A549 (cell line): ENCODE data around the gene TSPYL4. TPM values are rescaled to one million over a fixed set of nuclear protein-coding genes. Genes with fewer than 3 reads are reported as not detected.

Experiments
- ATAC-seq, 2 experiments: fragments of 200-7000 bp in 1 of 2; fragments of >200 bp in 1 of 2; cut with Nextera tagmentation in 1 of 2; cut with Tn5 transposase in 1 of 2; 3 replicates each; pipeline versions ENCODE4 v1.8.0 to v1.9.1; 2018 to 2020; ENCODE audit warnings: mild to moderate bottlenecking in 1 of 2, moderate library complexity in 1 of 2
- CTCF ChIA-PET: fragments of 300-600 bp; sonication (Branson Sonifier 250); formaldehyde crosslinking; extraction: SDS; loops from one replicate; lab custom pipeline; 2021; ENCODE audit warnings: antibody characterized with exemption, inconsistent platforms; lab: Yijun Ruan, JAX
- POLR2A ChIA-PET: fragments of 350-600 bp; formaldehyde crosslinking; extraction: SDS; loops from one replicate; lab custom pipeline; 2021; ENCODE audit warnings: antibody characterized with exemption, inconsistent platforms; lab: Yijun Ruan, JAX
- DNase-seq, 2 experiments: peaks; one replicate each; pipeline versions ENCODE4 v3.0.0 to v3.0.0-alpha.2; 2011 to 2016; ENCODE audit warnings: low read depth in 1 of 2, low spot score in 1 of 2
- FAIRE-seq: peaks from 2 replicates; lab custom pipeline; 2011; peaks lifted over from hg19 to GRCh38; lab: Jason Lieb, UNC
- H3K27ac ChIP-seq, 2 experiments: fragments of >200 bp; sonication (Bioruptor Twin); formaldehyde crosslinking; 3 replicates each; pipeline ENCODE4 v1.5.1; 2016 to 2017
- H3K4me1 ChIP-seq: fragments of >200 bp; sonication (Bioruptor Twin); formaldehyde crosslinking; 3 replicates; pipeline ENCODE4 v1.6.1; 2016
- H3K4me2 ChIP-seq: fragments of >200 bp; sonication (Bioruptor Twin); formaldehyde crosslinking; 3 replicates; pipeline ENCODE4 v1.6.1; 2016
- H3K4me3 ChIP-seq: fragments of >200 bp; sonication (Bioruptor Twin); formaldehyde crosslinking; 3 replicates; pipeline ENCODE4 v1.5.1; 2016
- H3K9me3 ChIP-seq: fragments of >200 bp; sonication (Bioruptor Twin); formaldehyde crosslinking; 3 replicates; pipeline ENCODE4 v1.6.1; 2016
- BCL3 ChIP-seq: fragments of >200 bp; sonication (Bioruptor Twin); formaldehyde crosslinking; IDR thresholded peaks from 3 replicates; pipeline ENCODE4 v1.6.1; 2016
- CBX2 ChIP-seq: fragments of 200-600 bp; sonication (generic); IDR thresholded peaks from 2 replicates; pipeline ENCODE4 v1.6.1; 2016; ENCODE audit warnings: low read depth, mild to moderate bottlenecking, borderline replicate concordance
- CBX8 ChIP-seq: fragments of 200-600 bp; sonication (generic); IDR thresholded peaks from 2 replicates; pipeline ENCODE4 v1.6.1; 2016
- CEBPB ChIP-seq, 2 experiments: fragments of >200 bp in 1 of 2; sonication (Bioruptor Twin) in 1 of 2; formaldehyde crosslinking in 1 of 2; IDR thresholded peaks; 2 replicates each; pipeline ENCODE4 v1.6.1; 2012 to 2016
- CHD4 ChIP-seq: fragments of 200-600 bp; sonication (generic); IDR thresholded peaks from 2 replicates; pipeline ENCODE4 v1.6.1; 2016; ENCODE audit warnings: antibody characterized with exemption, mild to moderate bottlenecking, borderline replicate concordance
- E2F6 ChIP-seq: IDR thresholded peaks from 2 replicates; pipeline ENCODE4 v1.6.1; 2012; ENCODE audit warnings: low read depth, borderline replicate concordance
- EHMT2 ChIP-seq: fragments of 200-600 bp; sonication (generic); IDR thresholded peaks from 2 replicates; pipeline ENCODE4 v1.6.1; 2016; ENCODE audit warnings: antibody characterized with exemption, low read depth, mild to moderate bottlenecking, moderate library complexity
- ESRRA ChIP-seq: fragments of 150-350 bp; IDR thresholded peaks from 2 replicates; pipeline ENCODE4 v1.6.1; 2014; ENCODE audit warnings: mild to moderate bottlenecking, low read length, borderline replicate concordance
- FOSB ChIP-seq: fragments of 250-450 bp; sonication (Bioruptor Pico); IDR thresholded peaks from 2 replicates; pipeline ENCODE4 v1.5.0; 2020; ENCODE audit warnings: mild to moderate bottlenecking, moderate library complexity
- HOXB5 ChIP-seq: fragments of 250-450 bp; sonication (Bioruptor Pico); IDR thresholded peaks from 2 replicates; pipeline ENCODE4 v1.5.0; 2020; ENCODE audit warnings: mild to moderate bottlenecking, moderate library complexity
- JUN ChIP-seq, 2 experiments: fragments of >200 bp; sonication (Bioruptor Twin); formaldehyde crosslinking; IDR thresholded peaks; 2 replicates in 1 of 2; 3 replicates in 1 of 2; pipeline ENCODE4 v1.6.1; 2016 to 2017
- KDM5A ChIP-seq: fragments of 200-600 bp; sonication (generic); IDR thresholded peaks from 2 replicates; pipeline ENCODE4 v1.6.1; 2016; ENCODE audit warnings: antibody characterized with exemption, mild to moderate bottlenecking
- NFE2L2 ChIP-seq: fragments of 150-350 bp; conservative IDR thresholded peaks from 2 replicates; pipeline ENCODE4 v1.6.1; 2014; ENCODE audit warnings: low read length
- PBX3 ChIP-seq: IDR thresholded peaks from 2 replicates; pipeline ENCODE4 v1.6.1; 2012
- POLR2AphosphoS2 ChIP-seq: conservative IDR thresholded peaks from 2 replicates; pipeline ENCODE4 v1.6.1; 2012; ENCODE audit warnings: low read length, improper control_type of control experiment, inconsistent platforms
- RAD21 ChIP-seq, 2 experiments: fragments of >200 bp in 1 of 2; sonication (Bioruptor Twin) in 1 of 2; formaldehyde crosslinking in 1 of 2; IDR thresholded peaks in 1 of 2; conservative IDR thresholded peaks in 1 of 2; 2 replicates in 1 of 2; 3 replicates in 1 of 2; pipeline ENCODE4 v1.6.1; 2012 to 2018; ENCODE audit warnings: inconsistent platforms in 1 of 2
- RCOR1 ChIP-seq: fragments of 150-350 bp; IDR thresholded peaks from 2 replicates; pipeline ENCODE4 v1.6.1; 2014; ENCODE audit warnings: antibody characterized with exemption, low read length, low read depth
- RFX5 ChIP-seq: fragments of 450-650 bp; IDR thresholded peaks from 2 replicates; pipeline ENCODE4 v1.7.1; 2014; ENCODE audit warnings: antibody characterized with exemption, mild to moderate bottlenecking, moderate library complexity
- SMC3 ChIP-seq: fragments of >200 bp; sonication (Bioruptor Twin); formaldehyde crosslinking; IDR thresholded peaks from 3 replicates; pipeline ENCODE4 v1.6.1; 2018; ENCODE audit warnings: inconsistent platforms
- TP53 ChIP-seq: fragments of 250-450 bp; sonication (Bioruptor Pico); IDR thresholded peaks from 2 replicates; pipeline ENCODE4 v1.5.0; 2021; ENCODE audit warnings: mild to moderate bottlenecking, moderate library complexity
- ZC3H11A ChIP-seq: fragments of 450-650 bp; IDR thresholded peaks from 2 replicates; pipeline ENCODE4 v1.6.1; 2014; ENCODE audit warnings: antibody characterized with exemption, mild to moderate bottlenecking
- ZNF302 ChIP-seq: fragments of 250-450 bp; sonication (Bioruptor Pico); IDR thresholded peaks from 2 replicates; pipeline ENCODE4 v1.9.0; 2021; ENCODE audit warnings: inconsistent platforms, mild to moderate bottlenecking, moderate library complexity
- WGBS: methylation state at CpG from one replicate; pipeline ENCODE4 v1.1.6; 2017; ENCODE audit errors: missing lambda C conversion rate; 5-methylcytosine and 5-hydroxymethylcytosine counted together
- polyA plus RNA-seq, 4 experiments: library from polyadenylated mRNA; depleted of rRNA in 3 of 4; stranded (reverse); fragments of >200 nt; fragmentation: RNase III in 1 of 4; extraction: RNeasy Plus Mini Kit Qiagen cat#74134 plus additional on column Dnase treatment in 1 of 4; gene quantifications; 2 replicates in 3 of 4; 3 replicates in 1 of 4; pipeline ENCODE4 v1.2.3, GENCODE V29; 2011 to 2017
- TF ChIP-seq, protein P1 (sequence below): fragments of 450-650 bp; IDR thresholded peaks from 2 replicates; pipeline ENCODE4 v1.6.1; 2014; ENCODE audit warnings: antibody characterized with exemption

The TSPYL4 gene
- polyA plus RNA-seq, 2 of the 4 experiments (the other 2 are of a cell fraction): 3.9 to 5.6 TPM

DNA sequence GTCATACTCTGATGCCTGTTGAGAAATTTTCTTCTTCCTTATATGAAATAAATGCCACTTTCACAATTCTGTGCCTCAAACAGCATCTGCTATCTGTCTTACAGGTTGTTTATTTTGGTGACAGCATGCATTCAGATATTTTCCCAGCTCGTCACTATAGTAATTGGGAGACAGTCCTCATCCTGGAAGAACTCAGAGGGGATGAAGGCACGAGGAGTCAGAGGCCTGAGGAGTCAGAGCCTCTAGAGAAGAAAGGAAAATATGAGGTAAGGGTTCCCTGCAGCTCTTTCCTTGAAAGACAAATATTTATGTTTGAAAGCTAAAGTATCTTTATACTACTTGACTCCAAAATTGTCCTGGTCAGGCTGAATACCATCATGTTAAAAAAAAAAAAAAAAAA lies 15.8 kb downstream of the TSPYL4 start (continued):
- no peak for TF ChIP-seq CHD4
- TF ChIP-seq CBX2: no peak

- Histone ChIP-seq H3K9me3 (no peaks in the 10 kb centered on the region), H3K4me3 (no peak overlapping the region), H3K27ac (no peak overlapping the region)
- FAIRE-seq (no peak), DNase-seq (no peak)
- TF ChIP-seq SMC3 (no peak), TP53 (CRISPR knock-in tag) (no peak), CBX2 (no peak), NFE2L2 (no peak), RCOR1 (no peak), JUN (IDR thresholded peaks at IDR 0.05) (no peak), EHMT2 (no peak), CEBPB (IDR thresholded peaks at IDR 0.05) (no peak), ZC3H11A (no peak), CBX8 (no peak)
- TF ChIP-seq, all 56 proteins: peak for 0
- POLR2A ChIA-PET: no interaction called here
- CTCF ChIA-PET: no interaction called here
- no peak for ATAC-seq
- H3K4me2 ChIP-seq: no peak overlapping the region
- 86% methylated on average over 3 of the region's 3 CpGs for WGBS
- H3K4me1 ChIP-seq: no peaks in the 10 kb centered on the region
These were observed 19.2 kb downstream of the TSPYL4 start for GRCh38 chr6:116234689-116235088.

GRCh38 chr6:116229287-116229913 lies 24.5 kb downstream of the TSPYL4 start:
- CTCF ChIA-PET: interaction anchor here (0.6 to 1.3 kb wide), 4 partner anchors 10 to 439 kb away, joined by 3 to 4 read pairs (median 4); partner anchors contain the start of gene ZUP1

GRCh38 chr6:116223355-116223754 lies 30.5 kb downstream of the TSPYL4 start:
- TF ChIP-seq, protein P1, sequence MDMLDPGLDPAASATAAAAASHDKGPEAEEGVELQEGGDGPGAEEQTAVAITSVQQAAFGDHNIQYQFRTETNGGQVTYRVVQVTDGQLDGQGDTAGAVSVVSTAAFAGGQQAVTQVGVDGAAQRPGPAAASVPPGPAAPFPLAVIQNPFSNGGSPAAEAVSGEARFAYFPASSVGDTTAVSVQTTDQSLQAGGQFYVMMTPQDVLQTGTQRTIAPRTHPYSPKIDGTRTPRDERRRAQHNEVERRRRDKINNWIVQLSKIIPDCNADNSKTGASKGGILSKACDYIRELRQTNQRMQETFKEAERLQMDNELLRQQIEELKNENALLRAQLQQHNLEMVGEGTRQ: no peak
- TF ChIP-seq KDM5A (no peak), POLR2AphosphoS2 (no peak), ESRRA (no peak), E2F6 (no peak), RAD21 (conservative IDR thresholded peaks at IDR 0.05 in 1 of 2, IDR thresholded peaks at IDR 0.05 in 1 of 2) (no peak), RFX5 (no peak), HOXB5 (CRISPR knock-in tag) (no peak), NFE2L2 (no peak), BCL3 (no peak), PBX3 (no peak), ZNF302 (CRISPR knock-in tag) (no peak), FOSB (CRISPR knock-in tag) (no peak)
- POLR2A ChIA-PET: no interaction called here
- no peak for ATAC-seq
- Histone ChIP-seq H3K9me3 (no peaks in the 10 kb centered on the region), H3K27ac (no peak overlapping the region), H3K4me3 (no peak overlapping the region), H3K4me2 (no peak overlapping the region), H3K4me1 (no peaks in the 10 kb centered on the region)
- DNase-seq: no peak
- 88% methylated on average over 3 of the region's 3 CpGs for WGBS
- CTCF ChIA-PET: interaction anchor here (0.6 kb wide), 1 partner anchor 748 kb away, joined by 3 read pairs; no protein-coding TSS in a partner anchor
- no peak for FAIRE-seq

More at GRCh38 chr6:116229287-116229913, 24.5 kb downstream of the TSPYL4 start:
- peak in 1 of 2 experiments; percentile 40 for DNase-seq
- POLR2A ChIA-PET: no interaction called here
- H3K9me3 ChIP-seq: no peaks in the 10 kb centered on the region
- ATAC-seq: peak in 1 of 2 experiments; percentile 80; a peak in 3 of 6 replicates
- no peaks in the 10 kb centered on the region for H3K4me1 ChIP-seq
- H3K4me3 ChIP-seq: no peak overlapping the region
- no peak overlapping the region for H3K27ac ChIP-seq
- FAIRE-seq: no peak
- TF ChIP-seq KDM5A: no peak
- TF ChIP-seq RFX5: peak; percentile 96
- TF ChIP-seq TP53 (CRISPR knock-in tag): no peak
- WGBS: 95% methylated on average over 17 of the region's 17 CpGs
- H3K4me2 ChIP-seq: no peak overlapping the region
